ENCODE results near the gene ATG5. TPM values are rescaled to one million over a fixed set of nuclear protein-coding genes. Genes with fewer than 3 reads are reported as not detected.
"Not testable (repeated sequence)": the region's sequence is repeated elsewhere in the genome, so short reads cannot be mapped to it uniquely, and the experiment has no call there.

Gene ATG5
- total RNA-seq, 1 experiment from 2014 or later: 17.0 TPM

DNA sequence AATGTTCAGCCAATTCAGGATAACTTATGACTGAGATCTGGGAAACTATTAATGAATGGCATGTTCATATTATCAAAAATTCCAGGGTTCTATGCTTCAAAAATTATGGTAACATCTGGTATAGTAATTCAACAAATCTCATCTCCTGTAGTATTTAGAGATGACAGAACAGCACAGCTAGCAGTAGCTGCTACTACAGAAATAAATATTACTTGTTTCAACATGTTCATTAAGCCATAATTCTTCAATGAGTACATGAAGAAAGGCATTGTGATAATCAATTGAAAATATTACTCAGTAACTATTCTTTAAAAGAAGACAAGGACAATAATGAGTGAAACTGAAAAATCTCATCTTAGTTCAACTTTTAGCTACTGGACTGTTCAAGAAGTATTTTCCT lies 66.8 kb downstream of the ATG5 start:
- DNase-seq (ENCODE audit: low spot score): no peak

DNA sequence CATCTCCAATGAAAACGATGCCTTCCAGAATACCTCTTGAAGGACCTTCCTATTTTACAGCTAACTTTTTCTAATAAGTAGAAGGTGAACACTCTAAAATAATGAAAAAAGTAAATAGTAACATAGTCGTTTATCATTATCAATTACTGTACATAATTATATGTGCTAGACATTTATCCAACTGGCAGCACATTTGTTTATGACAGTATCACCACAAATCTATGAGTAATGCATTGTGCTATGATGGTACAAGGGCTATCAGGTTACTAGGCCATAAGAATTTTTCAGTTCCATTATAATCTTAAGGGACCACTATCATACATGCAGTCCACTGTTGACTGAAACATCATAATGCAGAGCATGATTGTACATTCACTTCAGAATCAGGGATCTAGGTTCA lies 68.4 kb downstream of the ATG5 start:
- DNase-seq (ENCODE audit: low spot score): no peak

DNA sequence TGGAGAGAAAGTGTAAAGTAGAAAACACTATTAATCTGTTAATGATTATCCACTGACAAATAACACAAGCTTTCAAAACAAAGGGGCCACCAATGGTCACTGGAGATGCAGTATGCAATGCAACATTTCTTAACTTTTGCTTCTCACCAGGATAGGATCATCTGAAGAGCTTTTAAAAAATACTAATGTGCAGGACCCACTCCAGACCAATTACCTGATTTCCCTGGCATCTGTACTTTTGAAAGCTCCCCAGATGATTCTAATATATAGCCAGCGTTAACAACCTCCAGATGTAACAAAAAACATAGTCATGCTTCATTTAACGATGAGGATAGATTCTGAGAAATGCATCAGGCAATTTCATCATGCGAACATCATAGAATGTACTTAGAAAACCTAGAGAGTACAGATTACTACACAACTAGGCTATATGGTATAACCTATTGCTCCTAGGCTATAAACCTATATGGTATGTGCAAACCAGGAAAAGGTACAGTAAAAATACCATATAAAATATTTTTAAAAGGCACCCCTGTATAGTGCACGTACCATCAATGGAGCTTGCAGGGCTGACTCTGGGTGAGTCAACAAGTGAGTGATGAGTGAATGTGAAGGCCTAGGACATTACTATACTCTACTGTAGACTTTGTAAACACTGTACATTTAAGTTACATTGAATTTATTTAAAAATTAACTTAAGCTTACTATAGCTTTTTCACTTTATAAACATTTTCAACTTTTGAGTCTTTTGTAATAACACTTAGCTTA lies 69.2 kb downstream of the ATG5 start:
- DNase-seq (ENCODE audit: low spot score): no peak

DNA sequence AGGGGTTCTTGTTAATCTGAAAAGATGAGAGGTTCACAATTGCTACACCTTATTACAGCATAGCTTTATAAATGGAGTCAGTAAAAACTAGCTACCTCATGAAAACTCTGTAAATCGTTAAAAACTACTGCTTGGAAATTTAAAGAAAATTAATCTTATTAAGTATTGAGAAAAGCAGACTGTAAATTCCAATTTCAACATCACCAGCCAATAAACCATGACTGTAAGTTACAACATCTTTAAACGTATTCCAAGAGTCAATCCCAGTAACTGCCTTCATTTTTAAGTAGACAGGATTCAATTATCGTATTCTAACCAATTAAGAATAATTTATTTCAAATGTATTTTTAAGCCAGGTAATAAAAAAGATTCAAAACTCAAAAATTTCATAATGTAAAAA lies 70.3 kb downstream of the ATG5 start:
- DNase-seq (ENCODE audit: low spot score): no peak

DNA sequence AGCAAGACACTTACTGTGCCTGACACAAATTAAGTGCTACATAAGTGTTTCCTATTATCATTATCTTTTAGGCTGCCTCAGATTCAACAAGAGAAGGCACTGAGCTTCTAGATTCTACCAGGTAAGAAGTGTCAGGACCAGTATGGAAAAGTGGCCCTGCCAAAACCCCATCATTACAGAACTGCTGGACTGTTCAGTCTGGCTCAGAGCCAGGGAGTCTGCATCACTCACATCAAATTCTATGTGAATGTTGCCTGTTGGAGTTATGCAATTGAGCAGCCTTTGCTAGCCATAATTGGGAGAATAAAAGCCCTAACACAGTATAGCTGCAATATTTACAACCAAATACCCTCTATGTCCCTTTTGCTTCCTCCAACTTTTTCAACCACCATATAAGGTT lies 70.9 kb downstream of the ATG5 start:
- DNase-seq (ENCODE audit: low spot score): no peak

DNA sequence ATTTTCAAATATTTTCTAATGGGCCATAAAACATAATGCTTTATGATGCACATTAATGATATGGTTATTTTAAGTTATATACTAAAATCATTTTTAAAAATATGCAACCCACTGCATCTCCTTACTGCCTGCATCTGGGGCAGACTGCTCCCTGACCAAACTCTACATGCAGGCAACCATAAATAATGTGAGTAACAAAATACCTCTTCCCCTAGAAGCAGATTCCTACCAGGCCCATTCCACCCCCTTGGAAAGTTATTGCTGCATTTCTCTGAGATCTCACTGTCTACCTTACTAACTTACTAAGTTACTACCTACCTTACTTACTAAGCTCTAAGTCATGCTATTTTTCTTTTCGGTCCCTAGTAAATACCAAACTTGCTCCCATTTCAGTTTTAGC lies 71.8 kb downstream of the ATG5 start:
- DNase-seq (ENCODE audit: low spot score): no peak

DNA sequence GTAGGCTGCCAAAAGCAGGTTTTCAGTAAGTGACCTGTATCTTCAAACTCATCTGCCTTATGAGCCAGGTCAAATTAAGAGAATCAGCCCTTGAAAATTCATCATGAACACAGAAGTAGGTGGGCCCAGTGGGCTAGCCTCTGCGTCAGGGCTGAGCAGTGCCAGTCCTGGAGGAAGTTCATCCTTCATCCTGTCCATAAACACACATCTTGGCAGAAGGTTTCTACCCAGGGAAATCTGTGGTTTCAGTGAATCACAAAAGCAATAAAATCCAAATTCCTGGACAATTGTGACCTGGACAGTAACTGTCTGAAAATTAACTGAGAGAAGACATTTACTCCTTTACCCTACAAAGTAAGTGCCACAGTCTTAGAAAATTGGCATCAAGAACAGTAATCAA lies 72.4 kb downstream of the ATG5 start:
- peak; percentile 14 for DNase-seq (ENCODE audit: low spot score)

DNA sequence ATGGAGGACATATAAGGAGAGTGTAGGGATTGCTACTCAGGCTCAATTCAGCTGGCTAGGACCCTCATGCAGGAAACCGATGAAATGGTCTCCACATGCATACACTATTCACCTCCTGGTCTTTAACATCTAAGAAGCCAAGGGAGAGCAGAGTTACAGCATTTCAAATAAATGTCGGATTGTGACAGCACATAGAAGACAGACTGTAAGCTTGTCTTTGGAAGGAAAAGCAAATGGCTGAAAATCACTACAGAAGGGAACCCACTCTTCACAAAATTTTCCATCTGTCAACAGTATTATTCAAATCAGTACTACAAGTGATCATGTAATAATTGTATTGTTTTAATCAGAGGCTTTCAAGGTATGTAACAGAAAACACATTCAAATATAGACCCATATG lies 72.9 kb downstream of the ATG5 start:
- no peak for DNase-seq (ENCODE audit: low spot score)

DNA sequence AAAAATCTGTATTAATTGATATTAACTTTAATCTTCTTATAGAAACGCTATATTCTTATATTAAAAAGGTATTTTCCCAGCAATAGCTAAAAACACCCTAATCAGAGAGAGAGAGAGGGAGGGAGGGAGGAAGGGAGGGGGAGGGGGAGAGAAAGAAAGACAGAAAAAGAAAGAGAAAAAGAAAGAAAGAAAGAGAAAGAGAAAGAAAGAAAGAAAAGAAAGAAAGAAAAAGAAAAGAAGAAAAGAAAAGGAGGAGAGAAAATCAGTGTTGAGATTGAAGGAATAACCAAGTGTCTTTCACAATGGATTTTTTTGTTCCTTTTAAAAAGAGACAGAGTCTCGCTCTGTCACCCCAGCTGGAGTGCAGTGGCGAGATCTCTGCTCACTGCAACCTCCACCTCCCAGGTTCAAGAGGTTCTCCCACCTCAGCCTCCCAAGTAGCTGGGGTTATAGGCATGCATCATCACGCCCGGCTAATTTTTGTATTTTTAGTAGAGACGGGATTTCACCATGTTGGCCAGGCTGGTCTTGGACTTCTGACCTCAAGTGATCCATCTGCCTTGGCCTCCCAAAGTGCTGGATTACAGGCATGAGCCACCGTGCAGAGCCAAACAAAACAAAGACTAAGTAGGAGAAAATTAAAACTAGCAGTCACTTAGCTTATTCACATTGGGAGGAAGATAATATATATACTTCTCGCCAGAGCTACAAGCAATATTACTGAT lies 73.9 kb downstream of the ATG5 start:
- not testable (repeated sequence) for DNase-seq (ENCODE audit: low spot score)

DNA sequence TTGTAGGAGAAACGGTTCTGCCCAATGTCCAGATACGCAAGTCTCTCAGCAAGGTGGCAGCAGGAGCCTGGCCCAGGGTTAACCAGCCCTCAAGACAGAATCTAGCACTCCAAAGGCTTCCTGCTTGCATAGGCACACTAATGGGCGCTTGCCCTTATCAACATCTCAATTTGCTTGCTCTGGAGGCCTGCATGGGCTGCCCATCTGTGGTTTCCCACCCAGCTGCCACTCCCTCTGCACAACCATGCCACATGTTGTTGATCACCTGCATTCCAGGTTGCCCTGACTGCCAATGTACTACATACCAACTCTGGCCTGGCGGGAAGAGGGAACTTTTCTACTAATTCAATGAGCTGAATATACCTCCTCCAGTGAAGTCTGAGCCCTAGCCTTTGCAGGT lies 74.6 kb downstream of the ATG5 start:
- DNase-seq (ENCODE audit: low spot score): peak; percentile 8

DNA sequence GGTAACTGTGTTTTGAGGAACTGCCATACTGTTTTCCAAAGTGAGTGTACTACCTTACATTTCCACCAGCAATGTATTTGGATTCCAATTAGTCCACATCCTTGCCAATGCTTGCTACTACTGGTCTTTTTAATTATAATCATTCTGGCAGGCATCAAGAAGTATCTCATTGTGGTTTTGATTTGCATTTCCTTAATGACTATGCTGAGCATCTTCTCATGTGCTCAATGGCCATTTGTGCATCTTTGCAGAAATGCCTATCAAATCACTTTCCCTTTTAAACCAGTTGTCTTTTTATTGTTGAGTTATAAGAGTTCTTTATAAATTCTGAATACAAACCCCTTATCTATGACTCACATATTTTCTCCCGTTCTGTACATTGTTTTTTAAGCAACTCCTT lies 75.9 kb downstream of the ATG5 start:
- no peak for DNase-seq (ENCODE audit: low spot score)

DNA sequence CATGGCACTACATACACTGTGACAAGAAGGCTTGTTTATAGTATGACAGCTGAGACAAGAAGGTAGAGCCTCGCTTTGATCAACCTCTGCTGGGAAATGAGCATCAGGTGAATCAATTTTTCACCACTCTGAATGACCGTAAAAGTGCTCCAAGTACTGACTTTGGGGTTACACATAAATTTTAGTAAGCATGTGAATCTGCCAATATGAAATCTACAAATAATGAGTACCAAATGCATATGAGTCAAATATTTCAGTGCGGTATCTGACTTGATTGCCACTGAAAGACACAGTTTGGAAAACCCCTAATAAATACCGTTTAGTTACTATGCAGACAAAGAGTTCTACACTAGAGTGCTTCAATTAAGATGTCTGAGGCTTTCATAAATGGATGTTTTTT lies 77.8 kb downstream of the ATG5 start:
- no peak for DNase-seq (ENCODE audit: low spot score)

DNA sequence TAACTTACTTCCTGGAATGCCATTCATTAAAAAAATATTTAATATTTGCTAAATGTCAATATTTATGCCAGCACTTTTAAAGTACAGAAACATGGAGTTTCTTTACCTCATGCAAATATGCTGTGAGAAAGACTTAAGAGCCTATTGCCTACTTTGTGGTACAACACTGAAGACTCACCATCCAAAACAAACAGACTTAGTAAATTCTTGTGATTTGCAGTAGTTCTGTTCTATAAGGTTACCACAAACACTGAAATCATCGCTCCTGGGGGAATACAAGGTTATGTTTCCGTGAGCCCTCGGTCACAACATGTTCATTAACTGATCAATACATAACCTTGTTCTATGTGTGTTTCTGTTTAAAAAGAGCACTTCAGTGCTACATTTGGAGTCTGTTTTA lies 78.3 kb downstream of the ATG5 start:
- DNase-seq (ENCODE audit: low spot score): no peak

DNA sequence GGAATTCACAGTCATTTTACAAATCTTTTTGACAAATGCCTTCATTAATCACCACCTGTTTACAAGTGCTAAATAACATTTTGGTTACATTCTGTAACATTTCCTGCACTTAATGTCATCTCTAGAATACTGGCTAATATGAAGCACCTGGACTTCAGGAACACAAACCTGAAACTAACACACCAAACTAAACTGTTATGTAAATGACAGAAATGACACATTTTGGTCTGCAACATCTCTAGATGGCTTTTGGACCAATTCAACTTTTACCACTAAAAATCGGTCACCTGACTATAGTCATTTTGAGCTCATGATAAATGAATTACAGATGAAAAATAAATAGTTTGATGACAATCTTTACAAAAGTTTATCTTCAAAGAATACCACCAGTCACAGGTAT lies 80.6 kb downstream of the ATG5 start:
- DNase-seq (ENCODE audit: low spot score): no peak

DNA sequence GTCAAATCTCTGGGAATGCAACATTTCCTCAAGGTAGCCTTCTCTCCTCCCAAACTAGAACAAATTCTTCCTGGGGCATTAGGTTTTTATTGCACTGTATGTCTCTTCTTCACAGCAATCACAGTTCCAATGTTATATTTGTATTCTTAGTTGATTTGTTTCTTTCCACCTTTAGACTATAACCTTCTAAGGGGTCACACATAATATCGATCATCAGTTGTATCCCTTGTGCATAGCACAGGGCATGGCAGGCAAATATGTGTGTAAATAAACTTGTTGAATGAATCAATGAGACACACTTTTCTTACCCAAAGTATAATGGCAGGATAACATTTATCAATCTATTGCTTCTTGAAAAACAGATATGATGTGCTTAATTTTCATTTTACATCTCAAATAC lies 81.0 kb downstream of the ATG5 start:
- DNase-seq (ENCODE audit: low spot score): no peak

DNA sequence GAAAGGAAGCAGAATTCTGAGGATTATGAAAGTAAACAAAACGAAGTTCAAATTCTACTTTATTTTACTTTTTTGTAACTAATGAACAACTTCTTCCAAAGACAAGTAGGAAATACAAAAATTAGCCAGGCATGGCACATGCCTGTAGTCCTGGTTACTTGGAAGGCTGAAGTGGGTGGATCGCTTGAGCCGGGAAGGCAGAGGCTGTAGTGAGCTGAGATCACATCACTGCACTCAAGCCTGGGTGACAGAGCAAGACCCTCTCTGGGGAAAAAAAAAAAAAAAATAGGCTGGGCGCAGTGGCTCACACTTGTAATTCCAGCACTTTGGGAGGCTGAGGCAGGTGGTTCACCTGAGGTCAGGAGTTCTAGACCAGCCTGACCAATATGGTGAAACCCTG lies 82.3 kb downstream of the ATG5 start:
- DNase-seq (ENCODE audit: low spot score): no peak

DNA sequence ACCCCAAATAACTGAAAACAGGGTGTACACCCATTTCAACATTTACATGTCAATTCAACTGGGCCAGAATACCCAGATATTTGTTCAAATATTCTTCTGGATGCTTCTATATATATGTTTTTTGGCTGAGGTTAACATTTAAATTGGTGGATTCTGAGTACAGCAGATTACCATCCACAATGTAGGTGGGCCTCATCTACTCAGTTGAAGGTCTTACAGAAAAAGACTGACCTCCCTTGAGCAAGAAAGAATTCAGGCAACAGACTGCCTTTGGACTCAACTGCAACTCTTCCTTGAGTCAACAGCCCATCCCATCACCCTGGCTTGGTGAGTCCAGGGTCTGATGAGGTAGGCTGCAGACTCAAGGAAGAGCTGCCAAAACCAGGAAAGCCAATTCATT lies 84.1 kb downstream of the ATG5 start:
- no peak for DNase-seq (ENCODE audit: low spot score)

DNA sequence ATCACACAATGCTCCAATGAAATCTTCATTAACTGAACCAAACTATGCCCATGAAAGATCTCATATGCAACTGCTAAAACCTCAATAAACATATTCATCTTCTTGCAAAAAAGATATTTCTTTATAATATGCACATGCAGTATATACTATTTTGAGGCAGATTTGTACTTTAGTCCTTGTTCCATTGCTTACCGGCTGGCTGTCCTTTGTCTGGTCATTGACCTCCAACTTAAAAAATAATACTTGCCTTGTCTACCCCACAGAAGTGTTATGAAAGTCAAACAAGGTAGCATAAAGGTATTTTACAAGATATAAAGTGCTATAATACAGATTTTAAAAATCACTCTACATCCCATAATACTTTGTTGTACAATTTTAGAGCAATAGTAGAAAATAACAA lies 88.3 kb downstream of the ATG5 start:
- DNase-seq (ENCODE audit: low spot score): no peak

DNA sequence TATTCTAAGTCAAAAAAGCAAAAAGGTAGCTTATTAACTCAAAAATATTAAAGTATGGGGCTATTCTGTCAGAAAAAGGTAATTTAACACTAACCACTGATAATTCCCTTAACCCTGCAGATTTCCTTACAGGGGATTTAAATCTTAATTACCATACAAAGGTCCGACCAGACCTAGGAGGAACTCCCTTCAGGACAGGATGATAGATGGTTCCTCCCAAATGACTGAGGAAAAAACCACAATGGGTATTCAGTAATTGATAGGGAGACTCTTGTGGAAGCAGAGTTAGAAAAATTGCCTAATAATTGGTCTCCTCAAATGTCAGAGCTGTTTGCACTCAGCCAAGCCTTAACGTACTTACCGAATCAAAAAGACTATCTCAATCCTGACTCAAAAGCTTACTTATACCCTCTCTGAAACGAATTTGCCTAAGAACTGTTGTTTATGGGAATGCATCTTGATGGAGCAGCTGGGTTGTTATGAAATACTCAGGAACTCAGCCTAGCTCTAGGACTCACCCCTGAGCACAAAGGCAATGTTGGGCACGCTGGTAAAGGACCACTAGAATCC lies 95.6 kb downstream of the ATG5 start:
- DNase-seq (ENCODE audit: low spot score): not testable (repeated sequence)

DNA sequence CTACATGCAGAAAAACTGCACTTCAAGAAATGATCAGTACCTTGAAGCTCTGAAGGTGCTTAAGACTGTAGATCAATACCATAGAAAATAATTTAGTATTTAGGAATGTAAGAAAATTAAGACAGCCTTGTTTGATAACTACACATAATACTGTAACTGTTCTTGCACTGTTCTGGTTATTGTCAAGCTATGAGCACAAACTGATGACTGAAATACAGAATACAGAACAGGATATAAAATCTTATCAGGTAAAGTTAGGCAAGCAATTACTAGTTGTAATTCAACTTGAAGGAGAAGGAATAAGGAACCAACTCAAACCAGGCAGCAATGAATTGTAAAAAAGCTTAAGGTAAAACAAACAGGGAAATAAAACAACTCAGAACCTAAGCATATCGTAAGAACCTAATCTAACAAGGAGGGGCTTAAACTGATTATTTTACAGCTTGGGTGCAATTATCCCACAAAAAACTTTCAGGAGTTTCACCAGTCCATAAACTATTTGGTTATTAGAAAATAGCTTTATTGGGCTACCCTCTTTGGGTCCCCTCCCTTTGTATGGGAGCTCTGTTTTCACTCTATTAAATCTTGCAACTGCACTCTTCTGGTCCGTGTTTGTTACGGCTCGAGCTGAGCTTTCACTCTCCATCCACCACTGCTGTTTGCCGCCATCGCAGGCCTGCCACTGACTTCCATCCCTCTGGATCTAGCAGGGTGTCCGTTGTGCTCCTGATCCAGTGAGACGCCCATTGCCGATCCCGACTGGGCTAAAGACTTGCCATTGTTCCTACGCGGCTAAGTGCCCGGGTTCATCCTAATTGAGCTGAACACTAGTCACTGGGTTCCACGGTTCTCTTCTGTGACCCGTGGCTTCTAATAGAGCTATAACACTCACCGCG lies 97.7 kb downstream of the ATG5 start:
- no peak for DNase-seq (ENCODE audit: low spot score)

DNA sequence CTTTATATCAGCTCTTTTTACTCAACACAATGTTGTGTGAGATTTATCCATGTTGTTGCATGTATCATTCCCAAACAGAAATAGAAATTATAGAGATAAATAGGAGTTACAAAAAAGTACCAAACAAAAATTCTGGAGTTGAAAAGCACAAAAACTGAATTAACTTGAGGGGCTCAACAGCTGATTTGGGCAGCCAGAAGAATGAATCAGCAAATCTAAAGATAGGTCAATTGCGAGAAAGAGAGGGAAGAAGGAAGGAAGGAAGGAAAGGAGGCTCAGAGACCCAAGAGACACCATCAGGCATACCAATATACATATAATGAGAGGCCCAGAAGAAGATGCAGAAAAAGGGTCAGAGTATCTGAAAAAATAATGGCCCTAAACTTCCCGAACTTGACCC lies 98.9 kb downstream of the ATG5 start:
- no peak for DNase-seq (ENCODE audit: low spot score)

DNA sequence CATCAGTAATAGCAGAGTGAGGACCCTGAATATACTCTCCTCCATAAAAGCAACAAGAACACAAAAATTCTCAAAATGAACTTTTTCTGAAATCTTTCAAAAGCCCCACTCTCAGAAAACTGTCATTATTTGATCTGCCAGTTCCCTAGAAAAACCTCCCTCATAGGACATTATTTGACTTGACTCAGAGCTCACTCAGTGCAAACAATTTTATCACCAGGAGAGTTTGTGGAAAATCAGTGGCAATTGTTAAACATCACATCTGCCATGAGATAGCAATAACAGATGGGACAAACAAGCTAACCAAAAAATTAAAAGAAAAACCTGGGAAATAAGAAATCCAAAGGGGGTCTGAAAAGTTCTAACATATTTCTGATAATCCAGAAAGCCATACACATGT lies 100.0 kb downstream of the ATG5 start:
- DNase-seq (ENCODE audit: low spot score): no peak

Data from HT-29 (cell line).